ENCODE measurements around the gene CPN2.

The CPN2 gene

GRCh38 chr3:194380326-194380725, 29.2 kb upstream of the CPN2 start:
- DNase-seq (ENCODE audit: low read depth in 2 of 2), result no peak

GRCh38 chr3:194379651-194380050, 28.5 kb upstream of the CPN2 start:
- DNase-seq (ENCODE audit: low read depth in 2 of 2), result no peak

GRCh38 chr3:194379231-194379630, 28.1 kb upstream of the CPN2 start:
- no peak for DNase-seq (ENCODE audit: low read depth in 2 of 2)

GRCh38 chr3:194377708-194378107, 26.6 kb upstream of the CPN2 start:
- no peak for DNase-seq (ENCODE audit: low read depth in 2 of 2)

DNA sequence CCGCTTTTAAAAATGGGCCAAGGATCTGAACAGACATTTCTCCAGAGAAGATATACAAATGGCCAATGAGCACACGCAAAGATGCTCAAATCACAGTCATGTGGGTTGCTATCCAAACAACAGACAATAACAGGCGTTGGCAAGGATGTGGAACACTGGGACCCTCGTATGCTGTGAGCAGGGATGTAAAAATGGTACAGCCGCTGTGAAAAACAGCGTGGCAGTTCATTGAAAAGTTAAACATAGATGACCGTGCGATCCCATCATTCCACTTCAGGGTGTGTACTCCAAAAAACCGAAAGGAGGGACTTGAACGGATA, 25.1 kb upstream of the CPN2 start:
- no peak for DNase-seq (ENCODE audit: low read depth in 2 of 2)

- DNase-seq (ENCODE audit: low read depth in 2 of 2), result no peak
Measured at GRCh38 chr3:194375473-194376240, 24.5 kb upstream of the CPN2 start.

- no peak for DNase-seq (ENCODE audit: low read depth in 2 of 2)
Measured at GRCh38 chr3:194374935-194375334, 23.8 kb upstream of the CPN2 start.

DNA sequence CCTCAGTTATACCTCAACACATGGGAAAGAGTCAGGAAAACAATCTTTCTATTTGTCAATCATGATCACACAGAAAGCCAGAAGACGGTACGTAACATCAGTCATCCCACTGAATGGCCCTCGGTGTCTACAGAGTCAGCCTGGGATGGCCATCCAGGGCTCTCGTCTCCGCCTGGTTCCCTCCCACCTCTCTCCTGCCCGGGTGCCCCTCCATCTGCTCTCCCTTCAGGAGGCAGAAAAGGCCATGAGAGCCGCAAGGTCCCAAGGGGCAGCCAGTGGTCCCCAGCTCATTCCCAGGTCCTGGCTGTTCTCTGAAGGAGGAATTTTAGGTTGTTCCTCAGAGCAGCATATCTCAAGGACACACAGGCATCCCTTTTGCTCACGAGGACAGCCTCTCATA, 22.8 kb upstream of the CPN2 start:
- DNase-seq (ENCODE audit: low read depth in 2 of 2), result no peak

DNA sequence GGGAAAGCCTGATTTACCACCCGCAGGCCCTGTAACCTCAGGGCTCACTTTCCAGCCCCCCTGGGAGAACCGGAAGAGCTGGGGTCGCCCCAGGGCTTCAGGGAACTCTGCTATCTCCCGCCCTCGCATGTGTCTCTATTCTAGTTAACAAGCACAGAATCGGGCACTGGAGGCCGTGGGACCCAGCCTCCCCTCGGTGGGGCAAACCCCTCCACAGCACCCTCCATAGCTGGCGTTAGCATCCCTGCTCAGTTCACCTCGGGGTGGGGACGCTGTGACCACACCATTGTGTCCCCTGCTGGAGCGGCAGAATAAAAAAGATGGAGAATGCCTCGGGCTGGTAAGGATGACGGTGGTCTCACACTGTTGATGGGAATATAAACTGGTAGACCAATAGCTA, 21.9 kb upstream of the CPN2 start:
- DNase-seq (ENCODE audit: low read depth in 2 of 2), result no peak

- DNase-seq (ENCODE audit: low read depth in 2 of 2), result no peak
Measured at GRCh38 chr3:194370753-194371152, 19.6 kb upstream of the CPN2 start.

- DNase-seq (ENCODE audit: low read depth in 2 of 2), result no peak
Measured at GRCh38 chr3:194369522-194370279, 18.6 kb upstream of the CPN2 start, which contains the start of gene LRRC15. TSS of gene LRRC15 (minus strand) at chr3:194369743. CDS start at chr3:194361043, 8,700 bp downstream.

DNA sequence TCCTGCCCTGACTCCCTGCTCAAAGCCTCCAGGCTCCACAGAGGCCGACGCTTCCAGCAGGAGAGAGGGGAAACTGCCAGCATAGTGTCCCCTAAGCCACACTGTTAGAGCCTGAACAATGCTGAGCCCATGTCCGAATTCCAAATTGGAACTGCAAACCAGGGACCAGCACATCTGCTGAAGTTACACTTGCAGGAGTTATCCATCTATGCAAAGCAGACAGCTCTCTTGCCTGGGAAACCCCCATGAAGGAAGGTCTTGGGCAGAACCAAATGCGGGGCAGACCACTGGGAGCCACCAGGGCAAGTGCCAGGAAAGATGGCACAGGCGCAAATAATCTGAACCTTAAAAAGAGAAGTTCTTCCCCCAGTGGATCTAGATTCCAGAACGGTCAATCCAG, 17.8 kb upstream of the CPN2 start:
- no peak for DNase-seq (ENCODE audit: low read depth in 2 of 2)

GRCh38 chr3:194367992-194368841, 17.1 kb upstream of the CPN2 start:
- DNase-seq (ENCODE audit: low read depth in 2 of 2), result no peak

DNA sequence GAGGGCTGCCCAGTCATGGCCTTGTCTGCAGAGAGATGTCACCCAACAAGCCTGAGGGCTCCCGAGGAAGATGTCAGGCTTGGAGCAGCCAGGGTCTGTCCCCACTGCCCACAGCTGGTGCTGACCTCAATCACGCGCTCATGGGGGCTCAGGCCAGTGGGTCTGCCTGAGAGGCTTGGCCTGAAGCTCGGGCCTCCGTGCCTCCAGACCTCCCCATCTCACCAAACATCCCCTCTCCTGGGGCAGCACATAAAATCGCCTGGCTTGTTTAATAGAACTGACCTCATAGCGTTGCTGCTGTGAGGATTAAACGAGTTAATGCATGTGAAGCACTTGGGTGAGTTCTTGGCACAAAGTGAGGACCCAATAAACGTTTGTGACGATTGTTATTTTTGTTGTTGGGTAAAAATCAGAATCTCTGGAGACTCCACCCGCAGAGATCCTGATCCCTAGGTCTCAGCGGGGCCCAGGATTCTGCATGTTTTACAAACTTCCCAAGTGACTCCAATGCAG, 14.9 kb upstream of the CPN2 start:
- no peak for DNase-seq (ENCODE audit: low read depth in 2 of 2)

- no peak for DNase-seq (ENCODE audit: low read depth in 2 of 2)
Measured at GRCh38 chr3:194365526-194365925, 14.4 kb upstream of the CPN2 start.

DNA sequence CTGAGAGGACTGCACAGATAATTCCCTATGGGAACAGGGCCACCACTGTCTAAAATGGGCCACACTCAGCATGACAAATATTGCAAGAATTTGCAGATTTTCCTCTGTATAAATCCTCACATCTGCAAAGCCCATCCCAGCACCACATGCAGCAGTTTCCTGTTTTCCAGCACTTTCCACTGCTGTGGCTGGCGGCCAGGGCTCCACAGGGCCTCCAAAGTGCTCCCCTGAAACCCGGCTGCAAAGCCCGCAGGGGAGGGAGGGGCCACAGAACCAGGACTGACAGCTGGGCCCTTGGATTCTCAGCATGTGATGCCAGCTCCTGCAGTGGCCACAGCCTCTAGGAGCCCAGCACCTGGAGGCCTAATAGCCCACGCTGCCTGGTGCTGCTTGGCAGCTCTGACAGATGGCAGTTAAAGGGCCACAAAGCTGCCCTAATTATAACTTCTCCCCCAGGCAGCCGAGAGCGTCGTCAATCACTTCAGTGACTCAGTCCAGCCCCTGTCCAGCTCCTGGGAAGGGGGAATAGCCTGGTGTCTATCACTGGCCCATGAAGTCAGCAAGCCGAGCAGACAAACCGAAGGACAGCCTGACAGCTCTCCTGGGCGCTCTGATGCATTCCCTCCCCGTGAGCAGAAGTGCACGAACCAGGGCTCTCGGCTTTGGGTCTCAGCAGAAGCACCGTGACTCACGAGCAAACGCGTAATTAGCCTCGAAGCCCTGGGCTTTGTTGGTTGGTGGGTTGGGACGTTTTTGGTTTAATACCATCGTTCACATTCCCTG, 13.7 kb upstream of the CPN2 start:
- DNase-seq (ENCODE audit: low read depth in 2 of 2), result no peak

GRCh38 chr3:194364314-194364651, 13.2 kb upstream of the CPN2 start:
- DNase-seq (ENCODE audit: low read depth in 2 of 2), result no peak

DNA sequence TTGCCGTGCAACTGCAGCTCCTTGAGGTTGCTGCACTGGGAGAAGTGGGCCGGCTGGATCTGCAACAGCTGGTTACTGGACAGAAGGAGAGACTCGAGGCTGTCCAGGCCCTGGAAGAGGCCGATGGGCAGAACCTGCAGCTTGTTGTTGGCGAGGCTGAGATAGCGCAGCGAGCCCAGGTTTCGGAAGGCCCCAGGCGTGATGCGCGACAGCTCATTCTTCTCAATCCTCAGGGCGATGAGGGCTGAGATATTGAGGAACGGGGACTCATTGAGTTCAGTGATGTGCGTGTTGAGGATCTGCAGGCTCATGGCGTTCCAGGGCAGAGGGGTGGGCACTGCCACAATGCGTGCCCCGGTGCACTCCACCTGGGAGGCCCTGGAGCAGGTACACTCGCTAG, 9.4 kb upstream of the CPN2 start:
- no peak for DNase-seq (ENCODE audit: low read depth in 2 of 2)

DNA sequence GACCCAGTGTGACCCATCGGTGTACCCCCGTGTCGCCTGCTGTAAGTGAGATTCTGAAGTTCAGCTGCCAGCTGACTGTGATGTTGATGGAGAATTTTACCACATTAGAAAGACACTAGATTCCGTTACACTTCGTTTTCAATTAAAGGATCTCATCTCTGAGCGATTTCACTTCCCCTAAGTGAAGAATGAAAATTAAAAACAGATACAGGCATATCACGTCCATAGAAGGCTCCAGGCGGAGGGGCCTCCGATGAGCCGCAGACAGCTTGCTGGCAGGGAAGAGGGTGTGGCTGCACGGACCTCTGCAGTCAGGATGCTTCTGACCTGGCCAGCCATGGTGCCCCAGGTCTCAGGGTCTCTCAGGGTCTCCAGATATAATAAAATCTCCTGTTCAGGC, 6.6 kb upstream of the CPN2 start:
- no peak for DNase-seq (ENCODE audit: low read depth in 2 of 2)

GRCh38 chr3:194355379-194355778, 4.3 kb upstream of the CPN2 start:
- no peak for DNase-seq (ENCODE audit: low read depth in 2 of 2)

DNA sequence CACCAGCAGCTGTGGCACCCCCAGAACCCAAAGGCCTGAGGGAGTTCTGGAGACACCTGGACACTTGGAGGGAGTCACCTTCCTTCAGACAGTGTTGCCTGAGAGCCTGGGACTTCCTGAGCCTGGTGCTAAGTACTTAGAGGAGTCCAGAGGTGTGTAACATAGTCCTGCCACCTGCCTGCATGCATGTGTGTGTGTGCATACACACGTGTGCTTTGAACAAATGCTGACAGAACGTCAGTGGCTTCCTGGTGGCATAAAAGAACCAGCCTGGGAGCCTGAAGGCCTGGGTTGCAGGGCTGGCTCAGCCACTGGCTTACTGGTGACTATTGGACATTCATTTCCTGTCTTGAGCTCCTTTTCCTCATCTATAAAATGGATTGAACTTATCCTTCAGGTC, 3.2 kb upstream of the CPN2 start:
- DNase-seq (ENCODE audit: low read depth in 2 of 2), result no peak

Measured in stimulated activated CD4-positive, alpha-beta T cell treated with anti-CD3 and anti-CD28 coated beads, Interleukin-1b, Interleukin-23, amount 100 ng/mL, for 1 hour (primary cell).